Stimulated activated CD8-positive, alpha-beta memory T cell treated with anti-CD3 and anti-CD28 coated beads, Interleukin-15, amount 100 ng/mL, for 48 hours (primary cell): ENCODE data around the gene SCG5.

ENCODE experiments used
- DNase-seq, 2 donors: peaks; one replicate each; pipeline ENCODE4 v3.0.0-alpha.2; 2020; ENCODE audit warnings: low read depth in 2 of 2

The SCG5 gene

GRCh38 chr15:32723171-32723948, 81.8 kb downstream of the SCG5 start:
- DNase-seq = no peak

DNA sequence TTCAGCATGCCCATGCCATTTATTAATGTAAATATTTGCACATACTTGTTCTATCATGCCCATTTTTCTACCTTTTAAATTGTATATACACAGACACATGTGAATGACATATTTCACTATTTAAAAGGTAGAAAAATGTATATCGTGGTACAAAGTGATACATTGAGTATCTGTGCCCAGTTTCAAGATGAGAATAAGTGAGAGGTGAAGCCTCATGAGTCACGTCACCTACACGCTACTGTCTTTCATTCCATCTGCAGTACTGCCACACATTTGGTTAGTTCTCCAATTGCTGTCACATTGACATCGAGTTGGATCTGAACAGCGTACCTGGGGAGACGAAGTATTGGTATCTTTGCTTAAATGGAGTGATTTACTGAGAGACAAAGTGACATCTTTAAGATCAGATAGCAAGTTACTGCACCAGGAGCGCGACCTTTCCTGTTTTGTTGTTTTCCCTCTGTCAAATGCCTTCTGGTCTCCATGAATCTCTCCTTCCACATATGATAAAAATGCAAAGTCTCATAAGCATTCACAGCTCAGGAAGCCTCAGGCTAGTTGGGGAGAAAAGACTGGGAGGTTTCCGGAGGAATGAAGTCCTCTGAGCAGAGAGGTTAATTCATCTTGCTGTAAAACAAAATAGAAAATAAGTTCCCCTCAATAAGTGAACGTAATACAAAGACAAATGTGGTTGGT, 88.3 kb downstream of the SCG5 start:
- no peak for DNase-seq

GRCh38 chr15:32730677-32731654, 89.5 kb downstream of the SCG5 start:
- no peak for DNase-seq

- DNase-seq = no peak
Measured at GRCh38 chr15:32732574-32733157, 91.2 kb downstream of the SCG5 start.

- no peak for DNase-seq
Measured at GRCh38 chr15:32733281-32733680, 91.8 kb downstream of the SCG5 start.

DNA sequence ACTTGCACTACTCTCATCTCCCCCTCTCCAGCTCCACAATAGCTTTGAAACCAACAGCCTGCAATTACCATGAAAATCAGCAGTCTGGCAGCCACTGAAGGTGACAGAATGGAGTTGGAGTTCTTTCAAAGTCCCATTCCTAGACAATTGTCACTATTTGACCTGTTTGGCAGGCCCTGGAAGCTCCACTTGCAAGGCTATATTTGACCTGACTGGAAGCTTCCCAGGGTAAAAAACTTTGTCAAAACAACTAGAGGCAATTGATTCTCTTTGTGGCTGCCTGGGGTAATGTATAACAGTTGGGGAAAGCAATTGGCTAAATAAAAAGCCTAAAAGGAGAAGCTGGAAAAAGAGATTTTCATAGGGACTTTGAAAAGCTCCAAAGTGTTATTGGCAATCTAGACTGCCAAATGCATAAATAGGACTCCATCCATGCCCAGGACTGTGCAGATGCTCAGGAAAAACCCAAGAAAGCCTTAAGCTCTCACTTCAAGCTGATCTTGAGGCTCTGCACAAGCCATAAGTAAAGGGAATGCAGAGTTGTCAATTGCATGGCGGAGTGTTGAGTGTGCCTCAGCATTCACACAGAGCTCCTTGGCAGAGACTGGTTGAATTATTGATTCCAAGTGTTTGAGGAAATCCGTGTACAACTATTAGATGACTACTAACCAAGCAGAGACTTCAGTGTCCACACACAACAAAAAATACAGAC, 94.6 kb downstream of the SCG5 start:
- DNase-seq = no peak

DNA sequence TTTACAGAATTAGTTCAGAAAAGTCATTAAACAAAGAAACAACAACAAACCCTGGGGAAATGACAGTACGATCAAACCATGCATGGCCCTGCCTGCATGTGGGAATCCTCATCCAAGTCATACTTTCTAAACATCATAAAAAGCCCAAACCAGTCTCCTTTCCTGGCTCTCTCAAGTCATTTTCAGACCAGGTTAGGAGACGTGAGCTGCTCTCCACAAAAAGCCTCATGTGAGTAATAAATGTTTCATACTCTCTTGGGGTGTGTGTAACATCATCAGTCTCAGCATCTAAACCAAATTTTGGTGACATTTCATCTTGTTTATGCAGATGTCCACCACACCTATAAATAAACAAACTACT, 95.2 kb downstream of the SCG5 start:
- no peak for DNase-seq

- no peak for DNase-seq
Measured at GRCh38 chr15:32737304-32737703, 95.8 kb downstream of the SCG5 start.

- DNase-seq = no peak
Measured at GRCh38 chr15:32738666-32739065, 97.2 kb downstream of the SCG5 start.

DNA sequence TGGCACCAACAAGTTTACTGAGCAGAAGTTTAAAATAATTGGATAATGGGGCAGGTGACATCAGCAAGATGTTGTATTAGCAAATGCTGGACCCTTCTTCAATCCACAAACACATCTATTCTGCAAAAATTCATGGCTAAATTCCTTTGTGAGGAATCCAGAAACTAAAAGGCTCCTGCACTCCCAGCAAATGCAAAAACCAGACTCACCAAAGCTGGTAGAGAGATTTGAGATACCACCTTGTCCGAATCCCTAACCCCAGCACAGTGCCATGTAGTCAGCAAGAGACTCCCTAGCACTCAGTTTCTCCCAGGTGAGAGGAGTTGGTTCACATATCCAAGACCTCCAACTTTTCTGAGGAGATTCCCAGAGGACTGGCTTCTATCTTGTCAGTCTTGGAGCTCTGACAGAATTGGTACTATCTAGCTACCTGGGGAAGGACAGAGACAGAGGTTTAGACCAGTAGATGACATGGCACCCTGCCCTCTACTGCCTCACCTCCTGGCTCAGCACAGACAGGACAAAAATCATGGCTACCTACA, 98.1 kb downstream of the SCG5 start:
- DNase-seq = no peak

DNA sequence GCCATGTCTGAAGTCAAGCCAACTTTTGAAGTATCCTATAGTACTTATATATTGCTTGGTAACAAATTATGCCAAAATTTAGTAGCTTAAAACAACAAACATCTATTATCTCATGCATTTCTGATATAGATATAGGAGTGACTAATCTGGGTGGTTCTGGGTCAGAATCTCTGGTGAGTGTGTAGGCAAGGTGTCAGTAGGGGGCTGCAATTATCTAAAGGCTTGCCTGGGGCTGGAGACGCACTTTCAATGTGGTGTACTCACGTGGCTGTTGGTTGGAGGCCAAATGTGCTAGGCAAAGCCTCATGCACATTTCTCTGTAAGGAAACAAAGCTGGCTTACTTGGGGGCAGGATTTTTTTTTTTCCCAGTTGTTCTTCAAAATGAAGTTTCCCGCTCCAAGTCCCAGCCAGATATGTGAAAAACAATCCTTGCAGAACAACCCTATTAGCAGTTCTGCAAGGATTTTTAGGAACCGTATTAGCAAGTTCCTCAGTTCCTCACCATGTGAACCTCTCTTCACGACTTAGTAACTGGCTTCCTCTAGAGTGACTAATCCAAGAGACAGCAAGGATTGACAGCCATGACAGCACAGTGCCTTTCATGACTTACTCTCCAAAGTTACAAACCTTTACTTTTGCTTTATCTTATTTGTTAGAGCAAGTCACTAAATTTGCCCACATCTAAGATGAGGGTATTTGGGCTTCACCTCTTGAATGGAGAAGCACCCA, 102.1 kb downstream of the SCG5 start:
- DNase-seq = no peak

GRCh38 chr15:32746116-32746857, 104.8 kb downstream of the SCG5 start:
- DNase-seq = no peak
